ENCODE data around the gene CCNF. TPM values are rescaled to one million over a fixed set of nuclear protein-coding genes. Genes with fewer than 3 reads are reported as not detected.

Gene CCNF
- total and polyA plus RNA-seq, 5 experiments from 2014 or later, result 0.59 to 2.4 (median 2.0) TPM

- Mint-ChIP-seq H3K4me1 (peaks cover 0 to 2% (median under 1%) of the 10 kb centered on the region in 4 donors), H3K9me3 (no peaks in the 10 kb centered on the region), H3K27me3 (no peaks in the 10 kb centered on the region), H3K4me3 (no peak overlapping the region), H3K36me3 (peaks cover 0 to 7% (median 5%) of the 10 kb centered on the region in 3 donors), H3K27ac (peak overlapping the region in 1 of 10 donors; percentile 61)
- no peak for DNase-seq
- no peak for ATAC-seq
- POLR2A ChIA-PET, result no interaction called here
These were observed 68.6 kb downstream of the CCNF start for GRCh38 chr16:2497695-2498484.

- no peak overlapping the region for H3K27ac Mint-ChIP-seq
- peaks cover 0 to 7% (median 5%) of the 10 kb centered on the region in 3 donors for H3K36me3 Mint-ChIP-seq
- no peaks in the 10 kb centered on the region for H3K9me3 Mint-ChIP-seq
- POLR2A ChIA-PET, result no interaction called here
- DNase-seq, result no peak
- ATAC-seq, result no peak
- peaks cover 0 to 2% (median under 1%) of the 10 kb centered on the region in 4 donors for H3K4me1 Mint-ChIP-seq
- no peak overlapping the region for H3K4me3 Mint-ChIP-seq
- no peaks in the 10 kb centered on the region for H3K27me3 Mint-ChIP-seq
These were observed 69.4 kb downstream of the CCNF start for GRCh38 chr16:2498531-2499253.

GRCh38 chr16:2499454-2499853 is 70.2 kb downstream of the CCNF start:
- DNase-seq, result no peak
- no peaks in the 10 kb centered on the region for H3K27me3 Mint-ChIP-seq
- POLR2A ChIA-PET, result interaction anchor here (2.9 kb wide), 1 partner anchor 14 kb away, joined by 13 read pairs; the partner anchor contains the start of gene ATP6V0C
- no peak overlapping the region for H3K27ac Mint-ChIP-seq
- H3K36me3 Mint-ChIP-seq, result peaks cover 0 to 7% (median 5%) of the 10 kb centered on the region in 3 donors
- ATAC-seq, result no peak
- no peak overlapping the region for H3K4me3 Mint-ChIP-seq
- H3K4me1 Mint-ChIP-seq, result peaks cover 0 to 2% (median under 1%) of the 10 kb centered on the region in 4 donors
- H3K9me3 Mint-ChIP-seq, result no peaks in the 10 kb centered on the region

DNA sequence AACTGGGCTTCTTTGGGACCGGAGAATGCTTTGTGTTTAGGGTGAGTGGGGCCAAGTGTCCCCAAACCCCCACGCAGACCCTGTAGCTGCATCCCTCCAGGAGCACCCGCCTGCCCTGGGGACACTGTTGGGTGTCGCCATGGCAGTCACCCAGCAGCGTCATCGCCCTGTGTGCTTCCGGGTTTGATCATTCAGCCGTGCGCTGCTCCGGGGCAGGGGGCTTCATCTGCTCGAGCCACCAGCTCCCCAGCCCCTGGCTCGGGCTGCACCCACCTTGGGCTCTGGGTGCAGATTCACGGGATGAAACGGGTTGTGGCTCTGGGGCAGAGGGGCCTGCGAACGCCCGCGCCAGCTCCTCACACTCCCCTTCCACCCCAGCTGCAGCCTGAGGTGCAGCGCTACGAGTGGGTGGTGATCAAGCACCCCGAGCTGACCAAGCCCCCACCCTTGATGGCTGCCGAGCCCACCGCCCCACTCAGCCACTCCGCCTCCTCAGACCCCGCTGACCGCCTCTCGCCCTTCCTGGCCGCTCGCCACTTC is 70.7 kb downstream of the CCNF start:
- ATAC-seq, result no peak
- Mint-ChIP-seq H3K36me3 (peaks cover 0 to 7% (median 5%) of the 10 kb centered on the region in 3 donors), H3K4me1 (peaks cover 0 to 2% (median under 1%) of the 10 kb centered on the region in 4 donors), H3K27ac (no peak overlapping the region), H3K4me3 (no peak overlapping the region), H3K27me3 (no peaks in the 10 kb centered on the region), H3K9me3 (no peaks in the 10 kb centered on the region)
- no peak for DNase-seq
- POLR2A ChIA-PET, result interaction anchor here (0.6 to 2.9 kb wide), 2 partner anchors 14 to 25 kb away, joined by 3 to 13 read pairs; partner anchors contain the start of gene ATP6V0C

DNA sequence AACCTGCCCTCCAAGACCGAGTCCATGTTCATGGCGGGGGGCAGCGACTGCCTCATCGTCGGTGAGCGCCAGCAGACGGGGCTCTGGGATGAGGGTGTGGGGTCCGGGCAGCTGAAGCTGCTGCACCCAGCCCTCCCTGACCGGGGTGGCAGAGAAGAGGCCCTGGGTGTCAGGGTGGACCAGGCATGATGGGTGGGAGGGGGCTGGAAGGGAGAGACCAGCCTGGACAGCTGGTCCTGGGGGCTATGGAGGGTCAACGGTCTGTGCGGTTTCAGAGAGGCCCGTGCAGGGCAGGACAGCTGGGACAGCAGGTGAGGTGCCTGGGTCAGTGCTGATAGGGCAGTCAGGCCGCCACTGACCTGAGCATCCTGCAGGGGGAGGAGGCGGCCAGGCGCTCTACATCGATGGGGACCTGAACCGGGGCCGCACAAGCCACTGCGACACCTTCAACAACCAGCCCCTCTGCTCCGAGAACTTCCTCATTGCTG is 71.2 kb downstream of the CCNF start:
- ATAC-seq (no peak), DNase-seq (no peak)
- Mint-ChIP-seq H3K9me3 (no peaks in the 10 kb centered on the region), H3K4me3 (no peak overlapping the region), H3K27me3 (no peaks in the 10 kb centered on the region), H3K36me3 (peaks cover 0 to 7% (median 5%) of the 10 kb centered on the region in 3 donors), H3K27ac (no peak overlapping the region), H3K4me1 (peaks cover 0 to 2% (median under 1%) of the 10 kb centered on the region in 4 donors)
- POLR2A ChIA-PET, result interaction anchor here (0.6 to 2.9 kb wide), 7 partner anchors 13 to 483 kb away, joined by 3 to 13 read pairs (median 5); partner anchors contain the start of genes ABCA3, ATP6V0C and TRAF7

GRCh38 chr16:2500918-2501750 is 71.9 kb downstream of the CCNF start:
- no peaks in the 10 kb centered on the region for H3K9me3 Mint-ChIP-seq
- H3K36me3 Mint-ChIP-seq, result peaks cover 0 to 7% (median 5%) of the 10 kb centered on the region in 3 donors
- no peak overlapping the region for H3K4me3 Mint-ChIP-seq
- no peaks in the 10 kb centered on the region for H3K27me3 Mint-ChIP-seq
- DNase-seq (peak; percentile 65 to 86 (median 80)), ATAC-seq (peak; percentile 97 to 99)
- no peak overlapping the region for H3K27ac Mint-ChIP-seq
- H3K4me1 Mint-ChIP-seq, result peaks cover 0 to 2% (median under 1%) of the 10 kb centered on the region in 4 donors
- POLR2A ChIA-PET, result interaction anchor here (0.6 to 2.9 kb wide), 7 partner anchors 12 to 484 kb away, joined by 3 to 13 read pairs (median 5); partner anchors contain the start of genes ABCA3, ATP6V0C and TRAF7

DNA sequence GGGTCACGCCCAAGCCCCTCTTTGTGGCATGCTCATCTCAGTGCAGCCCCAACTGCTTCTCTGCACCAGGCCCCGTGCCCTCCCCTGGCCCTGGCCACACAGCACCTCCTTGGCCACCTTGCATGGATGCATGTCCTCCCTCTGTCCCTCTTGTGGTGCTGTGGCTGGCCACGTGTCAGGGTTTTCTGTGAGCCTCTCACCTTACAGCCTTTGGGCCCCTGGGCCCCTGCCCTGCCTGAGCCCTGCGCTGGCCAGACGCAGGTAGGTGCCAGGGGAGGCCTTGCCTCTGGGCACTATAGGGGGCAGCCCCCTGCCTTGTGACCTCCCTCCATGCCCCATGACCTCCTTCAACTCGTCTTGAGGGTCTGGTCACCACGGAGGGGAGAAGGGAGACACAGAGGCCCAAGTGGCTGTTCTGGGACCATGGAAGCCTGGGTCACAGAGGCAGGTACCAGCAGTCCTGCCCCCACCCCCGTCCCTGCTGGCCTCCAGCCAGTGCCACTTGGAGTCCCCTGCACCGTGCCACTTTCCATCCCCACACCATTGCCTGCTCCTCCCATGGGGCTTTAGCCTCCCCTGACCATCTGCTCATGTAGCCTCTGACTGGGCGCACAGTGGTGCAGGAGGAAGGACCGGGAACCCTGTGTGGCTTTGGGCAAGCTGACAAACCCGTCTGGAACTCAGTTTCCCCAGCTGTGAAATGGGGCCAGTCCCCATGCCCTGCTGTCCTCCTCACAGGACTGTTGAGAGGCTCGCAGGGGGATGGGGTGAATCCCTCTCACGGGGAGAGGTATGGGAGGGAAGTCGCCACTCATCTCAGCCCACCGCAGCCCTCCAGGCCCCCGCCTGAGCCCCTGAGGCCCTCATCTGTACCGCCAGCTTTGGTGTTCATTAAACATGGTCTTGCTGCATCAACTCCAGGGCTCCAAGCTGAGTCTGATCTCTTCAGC is 73.0 kb downstream of the CCNF start:
- POLR2A ChIA-PET, result interaction anchor here (1.6 to 2.9 kb wide), 3 partner anchors 11 to 348 kb away, joined by 7 to 13 read pairs (median 9); partner anchors contain the start of genes ATP6V0C and TRAF7
- no peak overlapping the region for H3K4me3 Mint-ChIP-seq
- peak overlapping the region in 1 of 10 donors; percentile 24 for H3K27ac Mint-ChIP-seq
- peaks cover 0 to 5% (median 5%) of the 10 kb centered on the region in 3 donors for H3K36me3 Mint-ChIP-seq
- no peak for DNase-seq
- H3K4me1 Mint-ChIP-seq, result peaks cover 0 to 5% (median 2%) of the 10 kb centered on the region in 4 donors
- H3K9me3 Mint-ChIP-seq, result no peaks in the 10 kb centered on the region
- no peak for ATAC-seq
- H3K27me3 Mint-ChIP-seq, result no peaks in the 10 kb centered on the region

DNA sequence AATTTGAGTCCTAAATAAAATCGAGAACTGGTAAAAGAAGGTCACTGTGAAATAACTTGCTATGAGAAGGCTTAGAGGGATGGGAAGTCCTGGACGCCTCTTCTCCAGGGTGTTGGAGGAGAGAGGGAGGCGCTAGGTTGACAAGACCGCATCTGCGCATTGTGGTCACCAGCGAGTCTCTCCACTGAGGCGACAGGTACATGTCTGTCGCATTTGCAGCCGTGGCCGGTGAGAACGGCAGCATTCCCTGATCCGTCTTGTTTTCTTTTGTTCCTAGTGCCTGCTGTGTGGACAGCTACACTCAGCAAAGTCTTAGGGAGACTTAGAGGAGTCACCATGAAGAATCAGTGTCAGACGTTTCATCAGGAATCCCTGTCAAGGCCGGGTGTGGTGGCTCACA is 76.4 kb downstream of the CCNF start:
- no peaks in the 10 kb centered on the region for H3K9me3 Mint-ChIP-seq
- POLR2A ChIA-PET, result no interaction called here

GRCh38 chr16:2507052-2507659 is 77.9 kb downstream of the CCNF start:
- DNase-seq (no peak), ATAC-seq (peak; percentile 14 to 72)
- Mint-ChIP-seq H3K36me3 (no peaks in the 10 kb centered on the region), H3K27me3 (no peaks in the 10 kb centered on the region), H3K9me3 (no peaks in the 10 kb centered on the region), H3K4me3 (peak overlapping the region in 1 of 10 donors; percentile 32), H3K27ac (peak overlapping the region in 2 of 10 donors; percentile 52 to 75), H3K4me1 (peaks cover 0 to 38% (median 4%) of the 10 kb centered on the region in 4 donors)
- POLR2A ChIA-PET, result no interaction called here

More for the DNA sequence above, 76.4 kb downstream of the CCNF start:
- ATAC-seq, result no peak
- Mint-ChIP-seq H3K36me3 (no peaks in the 10 kb centered on the region), H3K27ac (peak overlapping the region in 3 of 10 donors; percentile 11 to 44 (median 36)), H3K27me3 (no peaks in the 10 kb centered on the region), H3K4me3 (no peak overlapping the region), H3K4me1 (peaks cover 0 to 31% (median 2%) of the 10 kb centered on the region in 4 donors)
- DNase-seq, result no peak

DNA sequence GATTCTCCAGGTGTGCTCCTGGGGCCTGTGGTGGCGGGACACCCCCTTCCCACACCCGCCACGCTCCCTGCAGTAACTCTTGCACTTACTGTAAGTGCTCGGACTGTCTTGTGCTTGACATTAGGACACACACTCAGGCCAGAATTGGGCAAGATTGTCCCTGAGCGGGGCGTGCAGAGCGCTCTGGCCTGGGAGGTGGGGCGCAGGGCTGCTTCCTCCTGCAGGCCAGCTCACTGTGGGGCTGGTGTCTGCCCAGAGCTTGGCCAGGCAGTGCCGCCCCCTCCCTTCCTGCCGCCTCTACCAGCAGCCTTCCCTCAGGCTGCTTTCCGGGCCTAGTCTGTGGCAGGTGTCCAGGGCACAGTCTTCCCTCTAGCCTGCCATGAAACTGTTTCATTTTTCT is 78.4 kb downstream of the CCNF start:
- POLR2A ChIA-PET, result no interaction called here
- H3K9me3 Mint-ChIP-seq, result no peaks in the 10 kb centered on the region
- ATAC-seq, result no peak
- no peaks in the 10 kb centered on the region for H3K36me3 Mint-ChIP-seq
- peak overlapping the region in 1 of 10 donors; percentile 32 for H3K4me3 Mint-ChIP-seq
- H3K27ac Mint-ChIP-seq, result peak overlapping the region in 1 of 10 donors; percentile 75
- no peak for DNase-seq
- H3K27me3 Mint-ChIP-seq, result no peaks in the 10 kb centered on the region
- H3K4me1 Mint-ChIP-seq, result peaks cover 4 to 43% (median 8%) of the 10 kb centered on the region in 4 donors

Measured in naive thymus-derived CD8-positive, alpha-beta T cell (primary cell).